Right lobe of liver (tissue), 4 donors: ENCODE results near the gene SKIDA1.

Experiments
- CTCF ChIP-seq, 4 donors: fragments of 200-600 bp in 3 of 4; fragments of 450-650 bp in 1 of 4; IDR thresholded peaks; one replicate each; pipeline versions ENCODE4 v1.5.1 to v1.8.0; 2016 to 2022; ENCODE audit warnings: antibody characterized with exemption in 4 of 4, mild to moderate bottlenecking in 2 of 4
- POLR2A ChIP-seq: fragments of 450-650 bp; IDR thresholded peaks from one replicate; pipeline ENCODE4 v1.6.1; 2017; ENCODE audit warnings: antibody characterized with exemption, mild to moderate bottlenecking
- donor health status: DM: no; HTN: no; CAD: no.
- donor health status: DM: no; HTN: no; CAD: no.
- donor health status: DM: no; HTN: yes; CAD: no.

- no peak for TF ChIP-seq POLR2A
- TF ChIP-seq CTCF (IDR thresholded peaks at IDR 0.05): no peak
Measured at GRCh38 chr10:21520509-21520908, 5.0 kb downstream of the SKIDA1 start.
